Stimulated activated CD4-positive, alpha-beta T cell treated with anti-CD3 and anti-CD28 coated beads, Interleukin-15, amount 100 ng/mL, for 24 hours (primary cell): Measurements from ENCODE around the gene NIPSNAP2.
"Not testable (repeated sequence)": the region's sequence is repeated elsewhere in the genome, so short reads cannot be mapped to it uniquely, and the experiment has no call there.

Source experiments
- DNase-seq: peaks from one replicate; pipeline ENCODE4 v3.0.0-alpha.2; 2020

NIPSNAP2 gene

DNA sequence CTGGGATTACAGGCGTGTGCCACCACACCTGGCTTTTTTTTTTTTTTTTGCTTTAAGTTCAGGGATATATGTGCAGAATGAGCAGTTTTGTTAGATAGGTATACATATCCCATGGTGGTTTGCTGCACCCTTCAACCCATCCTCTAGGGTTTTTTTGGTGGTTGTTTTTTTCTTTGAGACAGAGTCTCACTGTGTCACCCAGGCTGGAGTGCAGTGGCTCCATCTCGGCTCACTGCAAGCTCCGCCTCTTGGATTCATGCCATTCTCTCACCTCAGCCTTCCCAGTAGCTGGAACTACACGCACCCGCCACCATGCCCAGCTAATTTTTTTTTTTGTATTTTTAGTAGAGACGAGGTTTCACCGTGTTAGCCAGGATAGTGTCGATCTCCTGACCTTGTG lies 84.4 kb downstream of the NIPSNAP2 start:
- not testable (repeated sequence) for DNase-seq
